Stimulated activated CD4-positive, alpha-beta T cell treated with anti-CD3 and anti-CD28 coated beads, Interleukin-4, amount 100 ng/mL, for 48 hours (primary cell): ENCODE data around the gene VWC2L.

Source experiments
- DNase-seq, 2 donors: peaks; one replicate each; pipeline ENCODE4 v3.0.0-alpha.2; 2020; ENCODE audit warnings: low read depth in 2 of 2

VWC2L gene

GRCh38 chr2:214410918-214411554 is at the start of gene VWC2L:
VWC2L (plus strand) TSS chr2:214411054; CDS start chr2:214414194, 3,140 bp downstream.
- DNase-seq: peak; percentile 9 to 21

DNA sequence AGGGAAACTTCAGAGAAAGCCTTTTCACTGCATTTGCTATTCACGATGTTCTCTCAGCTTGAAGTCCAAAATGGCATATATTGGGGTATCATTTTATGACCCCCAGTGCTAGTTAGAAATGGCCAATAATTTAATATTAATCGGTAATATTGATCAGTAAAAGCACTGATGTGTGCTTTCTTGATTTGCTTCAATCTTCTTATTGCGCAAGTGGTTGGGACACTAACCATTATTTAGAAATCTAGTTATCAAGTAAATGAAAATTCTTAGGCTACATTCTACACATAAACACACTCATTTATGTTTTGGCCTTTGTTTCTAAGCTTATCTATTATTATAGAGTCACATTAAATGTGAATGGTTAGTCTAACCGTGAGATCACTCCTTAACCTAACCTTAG is 49.7 kb upstream of the VWC2L start:
- DNase-seq: no peak

GRCh38 chr2:214365549-214365948 is 45.3 kb upstream of the VWC2L start:
- DNase-seq: no peak

DNA sequence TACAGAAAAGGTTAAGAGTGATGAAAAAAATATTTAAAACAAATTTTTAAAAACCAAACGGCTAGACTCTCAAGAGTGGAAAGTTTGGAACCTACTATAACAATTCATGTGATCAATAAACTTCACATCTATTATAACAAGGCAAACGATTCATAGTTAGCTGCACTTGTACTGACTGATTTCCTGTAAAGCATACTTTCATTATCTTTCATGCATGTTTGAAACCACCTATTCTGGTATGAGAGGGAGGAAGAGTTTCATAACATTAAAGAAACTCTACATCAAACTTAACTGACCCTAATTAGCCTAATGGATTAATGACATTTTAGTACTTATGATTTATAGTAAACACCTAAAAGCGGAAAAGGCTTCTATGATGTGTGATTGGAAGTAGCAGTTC is 43.7 kb upstream of the VWC2L start:
- no peak for DNase-seq

GRCh38 chr2:214376618-214377285 is 34.1 kb upstream of the VWC2L start:
- no peak for DNase-seq

GRCh38 chr2:214377286-214377624 is 33.6 kb upstream of the VWC2L start:
- DNase-seq: no peak

GRCh38 chr2:214378455-214379103 is 32.3 kb upstream of the VWC2L start:
- DNase-seq: no peak

GRCh38 chr2:214379227-214379626 is 31.6 kb upstream of the VWC2L start:
- no peak for DNase-seq

- DNase-seq: no peak
These were observed 30.2 kb upstream of the VWC2L start for GRCh38 chr2:214380681-214381080.

- DNase-seq: no peak
These were observed 28.6 kb upstream of the VWC2L start for GRCh38 chr2:214382229-214382628.

DNA sequence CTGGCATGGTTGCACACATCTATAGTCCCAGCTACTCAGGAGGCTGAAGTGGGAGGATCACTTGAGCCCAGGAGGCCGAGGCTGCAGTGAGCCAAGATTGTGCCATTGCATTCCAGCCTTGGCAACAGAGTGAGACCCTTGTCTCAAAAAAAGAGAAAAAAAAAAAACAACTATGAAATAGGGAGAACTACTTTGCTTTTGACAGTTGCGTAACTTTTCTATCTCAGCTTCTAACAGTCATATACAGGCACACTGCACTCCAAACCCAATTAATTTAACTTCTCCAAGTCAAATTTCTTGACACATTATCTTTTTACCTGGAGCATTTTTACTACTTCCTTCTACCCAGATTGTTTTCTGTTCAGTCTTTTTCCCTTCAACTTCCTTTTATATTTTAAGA is 24.1 kb upstream of the VWC2L start:
- DNase-seq: no peak

GRCh38 chr2:214389334-214389733 is 21.5 kb upstream of the VWC2L start:
- DNase-seq: no peak

DNA sequence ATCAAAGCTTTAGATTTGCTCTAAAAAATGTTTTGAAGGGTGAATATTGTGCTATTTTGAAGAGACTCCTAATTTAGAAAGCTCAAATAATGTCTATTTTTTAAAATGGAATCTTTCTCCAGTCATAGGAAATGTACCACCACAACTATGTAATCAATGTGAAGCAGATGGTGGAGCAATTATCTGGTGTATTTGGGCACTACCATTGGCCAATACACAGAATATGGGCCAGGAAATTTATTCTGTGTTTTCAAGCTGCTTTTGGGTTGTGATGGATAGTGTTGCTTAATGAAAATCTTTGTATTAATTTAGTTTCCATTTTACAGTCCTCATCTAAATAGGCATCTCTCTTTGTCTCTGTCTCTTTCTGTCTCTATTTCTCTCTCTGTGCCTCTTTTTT is 17.1 kb upstream of the VWC2L start:
- no peak for DNase-seq

GRCh38 chr2:214395040-214395439 is 15.8 kb upstream of the VWC2L start:
- DNase-seq: no peak

DNA sequence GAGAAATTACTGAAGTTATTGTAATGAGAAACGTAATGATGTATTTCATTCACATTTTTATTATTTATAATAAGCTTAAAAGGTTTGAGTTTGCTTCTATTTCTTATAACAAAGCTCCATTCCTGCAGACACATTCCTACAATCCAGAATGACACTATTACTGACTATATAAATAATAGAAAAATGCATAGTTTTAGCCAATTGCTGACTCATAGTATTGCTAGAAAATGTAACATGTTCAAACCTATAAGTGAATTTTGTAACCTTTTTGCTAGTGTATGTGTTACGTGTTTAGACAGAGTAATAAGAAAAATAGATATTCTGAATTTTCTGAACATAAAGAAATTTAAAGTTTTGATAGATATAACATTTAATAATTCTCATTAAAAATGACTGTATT is 9.3 kb upstream of the VWC2L start:
- no peak for DNase-seq

DNA sequence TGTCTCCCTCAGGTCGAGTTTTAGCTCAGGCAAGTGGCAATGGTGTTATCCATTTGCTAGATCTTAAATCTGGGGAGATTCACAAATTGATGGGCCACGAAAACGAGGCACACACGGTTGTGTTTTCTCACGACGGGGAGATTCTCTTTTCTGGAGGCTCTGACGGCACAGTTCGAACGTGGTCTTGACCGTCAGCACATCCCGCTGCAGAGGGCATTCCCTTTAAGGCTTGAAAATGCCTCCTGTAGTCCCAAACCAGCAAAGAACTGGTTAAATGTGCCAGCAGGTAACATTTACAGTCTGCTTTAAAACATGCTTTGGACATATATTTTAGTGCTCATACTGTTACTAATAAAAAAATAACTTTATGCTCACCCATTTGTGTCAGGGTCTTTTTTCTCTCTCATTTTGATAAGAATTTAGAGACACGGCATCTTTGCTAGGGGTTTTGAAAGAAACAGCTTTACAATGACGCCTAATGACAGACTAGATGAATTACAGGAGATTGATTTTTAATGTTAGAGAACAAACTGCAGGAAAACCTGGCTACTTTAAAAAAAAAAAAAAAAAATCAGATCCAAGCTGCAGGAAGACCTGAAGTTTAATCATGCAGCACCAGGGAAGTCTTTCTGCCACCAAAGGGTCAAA is 602 bp upstream of the VWC2L start:
- no peak for DNase-seq

DNA sequence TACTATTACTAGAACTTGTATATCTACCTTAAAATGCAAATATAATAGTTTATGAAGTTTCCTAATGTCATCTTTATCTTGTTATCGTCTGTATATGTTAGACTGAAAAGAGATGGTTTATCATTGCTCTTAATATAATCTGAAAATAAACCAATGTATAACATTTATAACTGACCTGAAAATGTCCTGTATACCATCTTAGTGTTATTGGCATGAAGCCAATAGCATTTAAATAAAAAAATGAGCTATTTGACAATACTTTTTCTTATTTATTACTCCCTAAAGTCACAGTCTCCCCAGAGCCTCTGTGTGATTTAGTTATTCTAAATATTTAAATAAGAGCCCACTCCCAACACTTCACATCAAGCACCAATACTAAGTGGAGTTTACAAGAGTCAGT is 1.8 kb downstream of the VWC2L start:
- no peak for DNase-seq

- DNase-seq: no peak
These were observed 25.6 kb downstream of the VWC2L start for GRCh38 chr2:214436470-214436869.

GRCh38 chr2:214450118-214450894 is 39.5 kb downstream of the VWC2L start:
- DNase-seq: no peak

- DNase-seq: no peak
These were observed 40.8 kb downstream of the VWC2L start for GRCh38 chr2:214451516-214452275.
